CD4-positive, alpha-beta memory T cell (primary cell): ENCODE results near the gene MINDY3. TPM values are rescaled to one million over a fixed set of nuclear protein-coding genes. Genes with fewer than 3 reads are reported as not detected.
A peak's percentile ranks its signal among the peaks of the same experiment; 100 is the strongest.

ENCODE experiments used
- CTCF ChIA-PET: fragments of 350-600 bp; sonication (Branson Sonifier 250); formaldehyde crosslinking; loops from one replicate; lab custom pipeline; 2021; ENCODE audit warnings: inconsistent platforms; ENCODE audit not compliant: partially characterized antibody; lab: Charles Lee
- POLR2A ChIA-PET: fragments of 350-600 bp; sonication (Branson Sonifier 250); formaldehyde crosslinking; loops from one replicate; lab custom pipeline; 2021; ENCODE audit not compliant: partially characterized antibody; lab: Charles Lee
- DNase-seq, 5 donors: peaks; one replicate each; pipeline versions ENCODE4 v3.0.0 to v3.0.0-alpha.2; 2020 to 2022; ENCODE audit warnings: mixed read lengths in 1 of 5
- H3K27ac ChIP-seq: one replicate; pipeline ENCODE4 v1.7.0; 2013; ENCODE audit warnings: low read depth, low read length
- H3K27me3 ChIP-seq: 2 replicates; pipeline ENCODE4 v1.7.0; 2013; ENCODE audit warnings: mild to moderate bottlenecking, low read length, moderate library complexity; ENCODE audit not compliant: insufficient read depth
- H3K36me3 ChIP-seq: 2 replicates; pipeline ENCODE4 v1.7.0; 2013; ENCODE audit warnings: mild to moderate bottlenecking, low read length, moderate library complexity; ENCODE audit not compliant: insufficient read depth
- H3K4me1 ChIP-seq: 2 replicates; pipeline ENCODE4 v1.7.0; 2013; ENCODE audit warnings: mild to moderate bottlenecking, low read length, moderate library complexity; ENCODE audit not compliant: insufficient read depth
- H3K4me3 ChIP-seq, 2 donors: one replicate each; pipeline ENCODE4 v1.7.0; 2013; ENCODE audit warnings: low read length in 2 of 2, mild to moderate bottlenecking in 1 of 2
- H3K9me3 ChIP-seq, 2 donors: one replicate each; pipeline ENCODE4 v1.7.0; 2013; ENCODE audit warnings: low read length in 2 of 2, control low read depth in 1 of 2; ENCODE audit not compliant: control insufficient read depth in 1 of 2
- H3K27ac Mint-ChIP-seq, 7 donors: one replicate each; pipeline ENCODE4 v1.8.0; 2020 to 2021; ENCODE audit warnings: mixed read lengths in 7 of 7, mild to moderate bottlenecking in 6 of 7, inconsistent platforms in 3 of 7, moderate library complexity in 3 of 7
- H3K27me3 Mint-ChIP-seq, 2 donors: one replicate each; pipeline ENCODE4 v1.8.0; 2020 to 2021; ENCODE audit warnings: mixed read lengths in 2 of 2
- H3K36me3 Mint-ChIP-seq, 2 donors: one replicate each; pipeline ENCODE4 v1.8.0; 2020 to 2021; ENCODE audit warnings: mixed read lengths in 2 of 2, inconsistent platforms in 1 of 2, mild to moderate bottlenecking in 1 of 2
- H3K4me1 Mint-ChIP-seq, 4 donors: one replicate each; pipeline ENCODE4 v1.8.0; 2020 to 2021; ENCODE audit warnings: mixed read lengths in 4 of 4, mild to moderate bottlenecking in 1 of 4
- H3K4me3 Mint-ChIP-seq, 8 donors: one replicate each; pipeline ENCODE4 v1.8.0; 2020 to 2021; ENCODE audit warnings: mixed read lengths in 8 of 8, mild to moderate bottlenecking in 7 of 8, moderate library complexity in 6 of 8, inconsistent platforms in 3 of 8
- H3K9me3 Mint-ChIP-seq, 8 donors: one replicate each; pipeline ENCODE4 v1.8.0; 2020 to 2021; ENCODE audit warnings: mixed read lengths in 8 of 8, mild to moderate bottlenecking in 5 of 8, inconsistent platforms in 3 of 8, moderate library complexity in 1 of 8
- intact Hi-C: fragments of 100-400 bp; cut with micrococcal nuclease; formaldehyde crosslinking; loops from one replicate; pipeline ENCODE4 v1.15.1; 2023
- polyA plus RNA-seq, 2 donors: library from polyadenylated mRNA; unstranded; fragments of 300-500 nt; fragmentation: Illumina TruSeq; gene quantifications; one replicate each; pipeline ENCODE4 v1.2.3, GENCODE V29; 2021
- total RNA-seq, 2 experiments: library from RNA; stranded (reverse); gene quantifications; one replicate each; pipeline ENCODE4 v1.2.3, GENCODE V29; 2021

Gene MINDY3
- total and polyA plus RNA-seq, 4 experiments from 2014 or later: 2.1 to 40.4 (median 21.0) TPM

DNA sequence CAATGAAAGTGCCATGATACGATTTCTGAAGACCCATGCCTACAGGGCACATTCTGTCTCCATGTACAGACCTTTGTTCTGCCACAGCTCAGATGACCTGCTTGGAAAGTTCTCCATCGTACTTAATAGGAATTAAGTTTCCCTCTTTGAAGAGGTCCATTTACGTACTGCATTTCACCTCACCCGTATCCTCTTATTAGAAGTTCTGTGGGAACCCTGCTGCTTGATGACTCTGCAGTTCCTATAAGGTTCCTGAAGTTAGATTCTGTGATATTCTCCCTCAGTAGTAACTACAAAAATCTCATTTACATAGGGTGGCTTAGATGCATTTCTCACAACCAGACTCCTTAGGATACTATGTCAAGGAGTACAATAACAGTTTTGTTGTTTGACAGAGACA lies 50.9 kb downstream of the MINDY3 start:
- no peaks in the 10 kb centered on the region for H3K9me3 ChIP-seq
- H3K27me3 ChIP-seq: no peaks in the 10 kb centered on the region
- DNase-seq: no peak
- no peaks in the 10 kb centered on the region for H3K4me1 ChIP-seq
- Mint-ChIP-seq H3K36me3 (peaks cover 48 to 70% of the 10 kb centered on the region in 2 donors), H3K27ac (no peak overlapping the region), H3K9me3 (no peaks in the 10 kb centered on the region), H3K4me1 (peaks cover 3 to 13% (median 11%) of the 10 kb centered on the region in 4 donors), H3K27me3 (no peaks in the 10 kb centered on the region), H3K4me3 (no peak overlapping the region)
- ChIA-PET POLR2A (no interaction called here), CTCF (no interaction called here)
- intact Hi-C loops: no loop called here
- no peak overlapping the region for H3K27ac ChIP-seq
- H3K4me3 ChIP-seq: no peak overlapping the region
- H3K36me3 ChIP-seq: no peaks in the 10 kb centered on the region

GRCh38 chr10:15808204-15808797 lies 52.0 kb downstream of the MINDY3 start:
- peaks cover 48 to 68% of the 10 kb centered on the region in 2 donors for H3K36me3 Mint-ChIP-seq
- H3K4me1 Mint-ChIP-seq: peaks cover 3 to 13% (median 10%) of the 10 kb centered on the region in 4 donors
- H3K4me1 ChIP-seq: no peaks in the 10 kb centered on the region
- no peak for DNase-seq
- no peak overlapping the region for H3K4me3 ChIP-seq
- CTCF ChIA-PET: interaction anchor here (0.6 kb wide), 1 partner anchor 79 kb away, joined by 3 read pairs; no protein-coding TSS in a partner anchor
- no peaks in the 10 kb centered on the region for H3K27me3 ChIP-seq
- H3K27ac ChIP-seq: no peak overlapping the region
- H3K4me3 Mint-ChIP-seq: no peak overlapping the region
- intact Hi-C loops: no loop called here
- H3K9me3 ChIP-seq: no peaks in the 10 kb centered on the region
- no peaks in the 10 kb centered on the region for H3K27me3 Mint-ChIP-seq
- POLR2A ChIA-PET: no interaction called here
- H3K27ac Mint-ChIP-seq: peak overlapping the region in 1 of 7 donors; percentile 13
- no peaks in the 10 kb centered on the region for H3K9me3 Mint-ChIP-seq
- H3K36me3 ChIP-seq: no peaks in the 10 kb centered on the region

- no peaks in the 10 kb centered on the region for H3K27me3 ChIP-seq
- Mint-ChIP-seq H3K4me3 (no peak overlapping the region), H3K36me3 (peaks cover 64 to 76% of the 10 kb centered on the region in 2 donors), H3K4me1 (peaks cover 2 to 8% (median 6%) of the 10 kb centered on the region in 4 donors), H3K27me3 (no peaks in the 10 kb centered on the region), H3K9me3 (peaks cover 0 to 4% (median 0%) of the 10 kb centered on the region in 8 donors), H3K27ac (no peak overlapping the region)
- no peaks in the 10 kb centered on the region for H3K9me3 ChIP-seq
- no peaks in the 10 kb centered on the region for H3K36me3 ChIP-seq
- no peak overlapping the region for H3K27ac ChIP-seq
- intact Hi-C loops: no loop called here
- DNase-seq: no peak
- H3K4me1 ChIP-seq: no peaks in the 10 kb centered on the region
- no peak overlapping the region for H3K4me3 ChIP-seq
- ChIA-PET POLR2A (no interaction called here), CTCF (interaction anchor here (1.5 kb wide), 1 partner anchor 11 kb away, joined by 5 read pairs; no protein-coding TSS in a partner anchor)
Measured at GRCh38 chr10:15805395-15806058, 54.8 kb downstream of the MINDY3 start.

DNA sequence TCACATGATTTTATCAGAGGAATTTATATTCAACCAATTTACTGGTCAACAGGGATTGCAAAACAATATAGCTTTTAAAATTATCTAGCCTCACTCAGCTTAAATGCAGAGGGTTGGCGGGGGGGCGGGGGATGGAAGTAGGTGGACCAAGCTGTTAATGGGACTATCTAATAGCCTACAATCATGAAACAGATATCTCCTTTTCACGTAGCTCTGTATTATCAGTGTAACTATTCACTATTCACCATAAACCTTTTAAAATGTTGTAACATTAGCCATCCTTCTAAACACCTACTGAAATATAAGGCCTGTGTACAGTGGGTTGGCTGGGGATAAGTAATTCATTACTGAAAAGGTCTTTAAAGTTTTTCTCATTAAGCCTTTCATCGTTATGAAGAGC lies 56.2 kb downstream of the MINDY3 start:
- POLR2A ChIA-PET: no interaction called here
- Histone ChIP-seq H3K4me1 (no peaks in the 10 kb centered on the region), H3K27me3 (no peaks in the 10 kb centered on the region), H3K36me3 (no peaks in the 10 kb centered on the region), H3K9me3 (no peaks in the 10 kb centered on the region), H3K27ac (no peak overlapping the region), H3K4me3 (no peak overlapping the region)
- peaks cover 0 to 4% (median 0%) of the 10 kb centered on the region in 8 donors for H3K9me3 Mint-ChIP-seq
- no peak overlapping the region for H3K4me3 Mint-ChIP-seq
- no peaks in the 10 kb centered on the region for H3K27me3 Mint-ChIP-seq
- intact Hi-C loops: no loop called here
- peaks cover 65 to 79% of the 10 kb centered on the region in 2 donors for H3K36me3 Mint-ChIP-seq
- DNase-seq: no peak
- H3K4me1 Mint-ChIP-seq: peaks cover 1 to 8% (median 6%) of the 10 kb centered on the region in 4 donors
- H3K27ac Mint-ChIP-seq: no peak overlapping the region
- CTCF ChIA-PET: no interaction called here

- Mint-ChIP-seq H3K9me3 (peaks cover 0 to 4% (median 0%) of the 10 kb centered on the region in 8 donors), H3K27me3 (no peaks in the 10 kb centered on the region), H3K36me3 (peaks cover 66 to 75% of the 10 kb centered on the region in 2 donors), H3K27ac (peak overlapping the region in 1 of 7 donors; percentile 14), H3K4me1 (peaks cover 1 to 8% (median 6%) of the 10 kb centered on the region in 4 donors), H3K4me3 (no peak overlapping the region)
- POLR2A ChIA-PET: no interaction called here
- no peak overlapping the region for H3K4me3 ChIP-seq
- DNase-seq: no peak
- no peaks in the 10 kb centered on the region for H3K27me3 ChIP-seq
- intact Hi-C loops: no loop called here
- H3K27ac ChIP-seq: no peak overlapping the region
- no peaks in the 10 kb centered on the region for H3K9me3 ChIP-seq
- CTCF ChIA-PET: interaction anchor here (0.6 kb wide), 1 partner anchor 25 kb away, joined by 4 read pairs; no protein-coding TSS in a partner anchor
- no peaks in the 10 kb centered on the region for H3K36me3 ChIP-seq
- no peaks in the 10 kb centered on the region for H3K4me1 ChIP-seq
Measured at GRCh38 chr10:15802375-15802949, 57.8 kb downstream of the MINDY3 start.

DNA sequence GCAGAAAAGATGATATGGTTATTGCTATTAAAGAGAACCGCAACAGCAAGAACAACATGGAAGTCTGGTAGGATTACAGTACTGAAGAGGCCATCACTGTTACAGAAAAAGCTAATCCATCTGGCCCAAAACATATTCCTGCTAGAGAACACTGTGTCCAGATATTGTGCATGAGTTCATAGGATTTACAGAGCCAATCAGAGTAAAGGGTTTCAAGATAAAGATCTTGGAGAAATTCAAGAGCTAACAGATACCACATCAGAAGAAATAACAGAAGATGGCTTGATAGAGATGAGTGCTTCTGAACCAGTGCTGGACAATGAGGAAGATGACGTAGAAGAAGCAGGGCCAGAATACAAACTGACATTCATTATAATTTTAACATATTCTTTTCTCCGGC lies 58.7 kb downstream of the MINDY3 start:
- Histone ChIP-seq H3K4me1 (no peaks in the 10 kb centered on the region), H3K27ac (no peak overlapping the region), H3K9me3 (no peaks in the 10 kb centered on the region), H3K36me3 (no peaks in the 10 kb centered on the region), H3K4me3 (no peak overlapping the region), H3K27me3 (no peaks in the 10 kb centered on the region)
- peaks cover 1 to 9% (median 5%) of the 10 kb centered on the region in 4 donors for H3K4me1 Mint-ChIP-seq
- H3K9me3 Mint-ChIP-seq: peaks cover 0 to 4% (median 0%) of the 10 kb centered on the region in 8 donors
- DNase-seq: no peak
- no peak overlapping the region for H3K4me3 Mint-ChIP-seq
- no peak overlapping the region for H3K27ac Mint-ChIP-seq
- intact Hi-C loops: no loop called here
- ChIA-PET POLR2A (no interaction called here), CTCF (no interaction called here)
- H3K27me3 Mint-ChIP-seq: no peaks in the 10 kb centered on the region
- H3K36me3 Mint-ChIP-seq: peaks cover 64 to 73% of the 10 kb centered on the region in 2 donors

GRCh38 chr10:15801147-15801546 lies 59.2 kb downstream of the MINDY3 start:
- no peak overlapping the region for H3K27ac Mint-ChIP-seq
- Histone ChIP-seq H3K9me3 (no peaks in the 10 kb centered on the region), H3K27me3 (no peaks in the 10 kb centered on the region), H3K36me3 (no peaks in the 10 kb centered on the region), H3K4me3 (no peak overlapping the region), H3K27ac (no peak overlapping the region), H3K4me1 (no peaks in the 10 kb centered on the region)
- peaks cover 0 to 4% (median 0%) of the 10 kb centered on the region in 8 donors for H3K9me3 Mint-ChIP-seq
- H3K4me3 Mint-ChIP-seq: no peak overlapping the region
- intact Hi-C loops: no loop called here
- CTCF ChIA-PET: no interaction called here
- POLR2A ChIA-PET: no interaction called here
- DNase-seq: no peak
- H3K4me1 Mint-ChIP-seq: peaks cover 1 to 8% (median 5%) of the 10 kb centered on the region in 4 donors
- H3K27me3 Mint-ChIP-seq: no peaks in the 10 kb centered on the region
- peaks cover 63 to 73% of the 10 kb centered on the region in 2 donors for H3K36me3 Mint-ChIP-seq
